ENCODE results near the gene UBE2O.

UBE2O gene

GRCh38 chr17:76376318-76377133 is 76.4 kb downstream of the UBE2O start:
- no peak overlapping the region for H3K4me3 ChIP-seq (ENCODE audit: low read depth, low read length)
- TF ChIP-seq CTCF (IDR thresholded peaks at IDR 0.05; ENCODE audit: low read depth, low read length): no peak

- H3K4me3 ChIP-seq (ENCODE audit: low read depth, low read length): no peak overlapping the region
- TF ChIP-seq CTCF (IDR thresholded peaks at IDR 0.05; ENCODE audit: low read depth, low read length): no peak
Observed at GRCh38 chr17:76371656-76372628, 81.0 kb downstream of the UBE2O start.

- TF ChIP-seq CTCF (IDR thresholded peaks at IDR 0.05; ENCODE audit: low read depth, low read length): peak; percentile 54; the same call in 1 of the 2 replicates
- no peak overlapping the region for H3K4me3 ChIP-seq (ENCODE audit: low read depth, low read length)
Observed at GRCh38 chr17:76370261-76370993, 82.5 kb downstream of the UBE2O start.

- H3K4me3 ChIP-seq (ENCODE audit: low read depth, low read length): no peak overlapping the region
- TF ChIP-seq CTCF (IDR thresholded peaks at IDR 0.05; ENCODE audit: low read depth, low read length): no peak
Observed at GRCh38 chr17:76369804-76370203, 83.1 kb downstream of the UBE2O start.

GRCh38 chr17:76369379-76369778 is 83.6 kb downstream of the UBE2O start:
- TF ChIP-seq CTCF (IDR thresholded peaks at IDR 0.05; ENCODE audit: low read depth, low read length): no peak
- H3K4me3 ChIP-seq (ENCODE audit: low read depth, low read length): no peak overlapping the region

- TF ChIP-seq CTCF (IDR thresholded peaks at IDR 0.05; ENCODE audit: low read depth, low read length): no peak
- H3K4me3 ChIP-seq (ENCODE audit: low read depth, low read length): no peak overlapping the region
Observed at GRCh38 chr17:76368545-76368944, 84.4 kb downstream of the UBE2O start.

Measured in WI38 (cell line).